Body of pancreas (tissue), 4 donors: Measurements from ENCODE around the gene CCER1. TPM values are rescaled to one million over a fixed set of nuclear protein-coding genes. Genes with fewer than 3 reads are reported as not detected.

Experiments
- ATAC-seq: fragments of 150-250 bp; one replicate; pipeline ENCODE4 v1.9.1; 2016
- DNase-seq, 4 donors: peaks; one replicate each; pipeline ENCODE4 v3.0.0-alpha.2; 2019
- H3K27ac ChIP-seq, 4 donors: fragments of 200-600 bp; sonication (generic); 1 replicate in 3 of 4; 2 replicates in 1 of 4; pipeline versions ENCODE4 v1.5.1 to v1.6.1; 2016 to 2019; ENCODE audit warnings: mild to moderate bottlenecking in 1 of 4, mixed read lengths in 1 of 4, moderate library complexity in 1 of 4
- H3K27me3 ChIP-seq, 2 donors: fragments of 200-600 bp; sonication (generic); one replicate each; pipeline ENCODE4 v1.6.0; 2016; ENCODE audit warnings: mild to moderate bottlenecking in 1 of 2
- H3K36me3 ChIP-seq, 2 donors: fragments of 200-600 bp; sonication (generic); replicated peaks in 1 of 2; 2 replicates each; pipeline ENCODE4 v1.5.1; 2016; ENCODE audit warnings: low read depth in 2 of 2; ENCODE audit not compliant: insufficient read depth in 1 of 2
- H3K4me1 ChIP-seq: fragments of 200-600 bp; sonication (generic); one replicate; pipeline ENCODE4 v1.6.0; 2016
- H3K4me3 ChIP-seq, 2 donors: fragments of 200-600 bp; sonication (generic); 1 replicate in 1 of 2; 2 replicates in 1 of 2; pipeline ENCODE4 v1.5.1; 2016 to 2019
- H3K9me3 ChIP-seq, 3 donors: fragments of 200-600 bp; sonication (generic); 1 replicate in 2 of 3; 2 replicates in 1 of 3; pipeline ENCODE4 v1.5.1; 2016
- POLR2A ChIP-seq, 3 donors: fragments of 450-650 bp; IDR thresholded peaks; one replicate each; pipeline ENCODE4 v1.6.1; 2016; ENCODE audit warnings: antibody characterized with exemption in 3 of 3, mild to moderate bottlenecking in 2 of 3
- WGBS, 2 donors: methylation state at CpG; one replicate each; pipeline ENCODE4 v1.1.5; 2017; 5-methylcytosine and 5-hydroxymethylcytosine counted together
- intact Hi-C: fragments of 100-400 bp; cut with DNase I; formaldehyde crosslinking; loops from one replicate; pipeline ENCODE4 v1.15.1; 2023
- total RNA-seq, 2 donors: library from RNA; depleted of rRNA; stranded (reverse); fragments of >200 nt; gene quantifications; one replicate each; pipeline ENCODE4 v1.1.0, GENCODE V29; 2016
- TF ChIP-seq, protein P1 (sequence below), 7 experiments: fragments of 450-650 bp in 4 of 7; fragments of 200-600 bp in 3 of 7; sonication (generic) in 3 of 7; IDR thresholded peaks; one replicate each; pipeline ENCODE4 v1.5.1; 2016 to 2019; ENCODE audit warnings: antibody characterized with exemption in 7 of 7

Gene CCER1
- total RNA-seq, 2 donors from 2014 or later: not detected

DNA sequence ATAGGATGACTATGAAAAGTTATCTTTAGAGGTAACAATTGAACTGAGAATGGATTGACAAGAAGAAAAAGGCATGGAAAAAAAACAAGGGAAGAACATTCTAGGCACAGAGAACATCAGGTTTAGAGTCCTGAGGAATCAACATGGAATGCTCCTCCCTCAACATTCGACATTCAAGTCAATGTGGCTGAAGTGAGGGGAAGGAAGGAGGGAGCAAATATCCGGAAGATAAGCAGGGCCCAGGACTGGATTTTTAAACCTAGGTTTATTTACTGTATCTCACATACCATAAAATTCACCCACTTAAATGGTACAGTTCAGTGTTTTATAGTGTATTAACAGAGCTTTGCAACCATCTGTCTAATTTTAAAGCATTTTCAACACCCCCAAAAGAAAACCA is 9.6 kb upstream of the CCER1 start:
- no peak for TF ChIP-seq POLR2A (IDR thresholded peaks at IDR 0.05)
- TF ChIP-seq, protein P1, sequence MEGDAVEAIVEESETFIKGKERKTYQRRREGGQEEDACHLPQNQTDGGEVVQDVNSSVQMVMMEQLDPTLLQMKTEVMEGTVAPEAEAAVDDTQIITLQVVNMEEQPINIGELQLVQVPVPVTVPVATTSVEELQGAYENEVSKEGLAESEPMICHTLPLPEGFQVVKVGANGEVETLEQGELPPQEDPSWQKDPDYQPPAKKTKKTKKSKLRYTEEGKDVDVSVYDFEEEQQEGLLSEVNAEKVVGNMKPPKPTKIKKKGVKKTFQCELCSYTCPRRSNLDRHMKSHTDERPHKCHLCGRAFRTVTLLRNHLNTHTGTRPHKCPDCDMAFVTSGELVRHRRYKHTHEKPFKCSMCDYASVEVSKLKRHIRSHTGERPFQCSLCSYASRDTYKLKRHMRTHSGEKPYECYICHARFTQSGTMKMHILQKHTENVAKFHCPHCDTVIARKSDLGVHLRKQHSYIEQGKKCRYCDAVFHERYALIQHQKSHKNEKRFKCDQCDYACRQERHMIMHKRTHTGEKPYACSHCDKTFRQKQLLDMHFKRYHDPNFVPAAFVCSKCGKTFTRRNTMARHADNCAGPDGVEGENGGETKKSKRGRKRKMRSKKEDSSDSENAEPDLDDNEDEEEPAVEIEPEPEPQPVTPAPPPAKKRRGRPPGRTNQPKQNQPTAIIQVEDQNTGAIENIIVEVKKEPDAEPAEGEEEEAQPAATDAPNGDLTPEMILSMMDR (IDR thresholded peaks at IDR 0.05): no peak
- Histone ChIP-seq H3K4me3 (no peak overlapping the region), H3K27me3 (no peaks in the 10 kb centered on the region), H3K36me3 (no peaks in the 10 kb centered on the region), H3K9me3 (no peaks in the 10 kb centered on the region), H3K27ac (no peak overlapping the region), H3K4me1 (no peaks in the 10 kb centered on the region)
- DNase-seq (no peak), ATAC-seq (no peak)
- intact Hi-C loops: no loop called here
- WGBS, 2 donors: 32 to 35% methylated on average over 2 of the region's 2 CpGs

DNA sequence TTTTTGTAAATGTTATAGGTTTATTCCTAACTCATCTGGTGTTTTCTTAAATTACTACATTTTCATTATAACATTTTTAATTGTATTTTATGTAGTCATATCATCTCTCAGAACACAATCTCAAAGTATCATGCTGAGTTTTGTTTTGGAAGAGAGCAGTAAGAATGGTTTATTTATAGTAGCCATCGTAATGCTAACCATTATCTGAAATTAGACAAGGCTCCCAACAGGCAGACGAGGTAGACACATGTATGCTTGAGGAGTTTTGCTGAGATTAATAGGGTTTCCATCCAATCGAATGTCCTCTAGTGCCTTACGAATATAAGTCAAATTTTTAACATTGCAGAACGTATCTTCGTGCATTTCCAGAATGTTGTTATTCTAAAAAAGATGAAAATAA is 9.0 kb upstream of the CCER1 start:
- H3K27ac ChIP-seq: no peak overlapping the region
- no peak overlapping the region for H3K4me3 ChIP-seq
- no peaks in the 10 kb centered on the region for H3K9me3 ChIP-seq
- H3K27me3 ChIP-seq: no peaks in the 10 kb centered on the region
- H3K4me1 ChIP-seq: no peaks in the 10 kb centered on the region
- intact Hi-C loops: no loop called here
- ATAC-seq: no peak
- no peak for DNase-seq
- TF ChIP-seq POLR2A (IDR thresholded peaks at IDR 0.05): no peak
- TF ChIP-seq, protein P1 (IDR thresholded peaks at IDR 0.05): no peak
- WGBS, 2 donors: 66% methylated on average over 6 of the region's 6 CpGs
- no peaks in the 10 kb centered on the region for H3K36me3 ChIP-seq

DNA sequence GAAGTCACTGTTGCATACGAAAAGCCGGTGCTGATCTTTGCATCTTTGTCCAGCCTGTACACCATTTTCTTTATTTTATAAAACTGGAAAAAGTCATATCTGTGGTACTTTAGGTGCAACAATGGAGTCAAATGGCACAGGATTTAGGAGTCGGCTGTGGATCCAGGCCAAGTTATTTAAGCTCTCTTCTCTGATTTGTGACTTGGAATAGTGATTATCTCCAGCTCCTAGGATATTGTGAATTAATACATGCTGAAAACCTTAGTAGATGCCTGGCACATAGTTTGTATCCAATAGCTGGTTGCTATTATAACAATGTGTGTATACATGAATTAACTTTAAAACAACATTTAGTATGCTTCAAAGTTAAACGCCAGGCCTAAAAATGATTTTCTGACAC is 6.2 kb upstream of the CCER1 start:
- WGBS, 2 donors: 75 to 84% methylated on average over 4 of the region's 4 CpGs
- no peak for ATAC-seq
- intact Hi-C loops: no loop called here

DNA sequence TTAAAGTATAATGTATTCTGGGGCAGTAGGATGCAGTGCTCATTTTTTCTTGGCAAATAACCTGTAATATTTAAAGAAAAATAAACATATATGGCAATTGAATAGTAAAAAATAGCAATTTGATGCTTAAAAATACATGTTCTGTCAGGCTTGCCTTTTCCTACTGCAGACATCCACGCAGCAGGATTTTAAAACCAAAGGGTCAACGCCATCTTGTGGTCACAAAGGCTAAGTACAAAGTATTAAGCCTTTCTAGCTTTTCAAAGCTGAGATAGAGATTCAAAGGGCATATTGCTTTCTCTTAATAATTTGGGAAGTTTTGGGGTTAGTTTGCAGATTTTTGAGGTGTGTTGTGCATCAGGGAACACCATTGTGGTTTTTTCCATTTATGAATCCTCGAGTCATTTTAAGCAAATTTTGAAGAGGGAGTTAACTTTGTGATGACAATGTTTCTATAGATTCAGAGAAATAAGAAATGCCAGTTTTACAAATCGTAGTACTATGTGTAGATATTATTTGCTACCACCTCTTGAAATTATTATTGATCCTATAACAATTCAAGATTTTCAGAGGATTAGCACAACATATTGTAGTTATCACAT is 4.7 kb upstream of the CCER1 start:
- DNase-seq: peak in 3 of 4 donors; percentile 26 to 40 (median 30)
- Histone ChIP-seq H3K27me3 (no peaks in the 10 kb centered on the region), H3K9me3 (no peaks in the 10 kb centered on the region), H3K36me3 (no peaks in the 10 kb centered on the region), H3K27ac (no peak overlapping the region), H3K4me3 (no peak overlapping the region), H3K4me1 (no peaks in the 10 kb centered on the region)
- TF ChIP-seq, protein P1 (IDR thresholded peaks at IDR 0.05): peak in 6 of 7 experiments; percentile 50 to 62 (median 60)
- TF ChIP-seq POLR2A (IDR thresholded peaks at IDR 0.05): no peak
- ATAC-seq: peak; percentile 71
- WGBS, 2 donors: 2 to 8% methylated on average over 4 of the region's 4 CpGs
- intact Hi-C loops: no loop called here

More for the DNA sequence above, 6.2 kb upstream of the CCER1 start:
- H3K4me1 ChIP-seq: no peaks in the 10 kb centered on the region
- H3K36me3 ChIP-seq: no peaks in the 10 kb centered on the region
- DNase-seq: no peak
- no peak overlapping the region for H3K4me3 ChIP-seq
- no peak overlapping the region for H3K27ac ChIP-seq
- H3K9me3 ChIP-seq: no peaks in the 10 kb centered on the region
- TF ChIP-seq, protein P1 (IDR thresholded peaks at IDR 0.05): no peak
- TF ChIP-seq POLR2A (IDR thresholded peaks at IDR 0.05): no peak
- no peaks in the 10 kb centered on the region for H3K27me3 ChIP-seq

DNA sequence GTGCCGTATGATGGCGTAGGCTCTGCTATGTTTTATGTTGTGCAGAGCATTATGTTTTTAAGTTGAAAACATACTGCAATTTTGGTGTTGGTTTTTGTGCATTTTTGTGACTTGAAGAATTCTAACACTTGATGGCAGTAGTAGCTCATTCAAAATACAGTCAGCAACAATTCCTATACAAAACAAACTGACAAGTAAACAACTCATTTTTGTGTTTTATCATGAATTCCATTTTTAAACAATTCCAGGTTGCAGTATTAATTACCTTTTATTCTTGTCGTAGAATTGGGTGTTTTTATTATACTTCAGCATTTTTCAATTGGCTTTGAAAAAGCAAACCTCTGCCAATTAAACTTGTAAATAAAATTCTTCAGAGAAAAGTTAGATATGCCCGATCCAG is 4.1 kb upstream of the CCER1 start:
- no peak for DNase-seq
- ATAC-seq: no peak
- TF ChIP-seq, protein P1 (IDR thresholded peaks at IDR 0.05): peak in 1 of 7 experiments; percentile 2
- TF ChIP-seq POLR2A (IDR thresholded peaks at IDR 0.05): no peak
- H3K27ac ChIP-seq: no peak overlapping the region
- H3K36me3 ChIP-seq: no peaks in the 10 kb centered on the region
- no peaks in the 10 kb centered on the region for H3K27me3 ChIP-seq
- H3K4me1 ChIP-seq: no peaks in the 10 kb centered on the region
- H3K4me3 ChIP-seq: no peak overlapping the region
- 57 to 67% methylated on average over 4 of the region's 4 CpGs for WGBS, 2 donors
- intact Hi-C loops: no loop called here
- H3K9me3 ChIP-seq: no peaks in the 10 kb centered on the region
